ENCODE results near the gene LMX1A.

DNA sequence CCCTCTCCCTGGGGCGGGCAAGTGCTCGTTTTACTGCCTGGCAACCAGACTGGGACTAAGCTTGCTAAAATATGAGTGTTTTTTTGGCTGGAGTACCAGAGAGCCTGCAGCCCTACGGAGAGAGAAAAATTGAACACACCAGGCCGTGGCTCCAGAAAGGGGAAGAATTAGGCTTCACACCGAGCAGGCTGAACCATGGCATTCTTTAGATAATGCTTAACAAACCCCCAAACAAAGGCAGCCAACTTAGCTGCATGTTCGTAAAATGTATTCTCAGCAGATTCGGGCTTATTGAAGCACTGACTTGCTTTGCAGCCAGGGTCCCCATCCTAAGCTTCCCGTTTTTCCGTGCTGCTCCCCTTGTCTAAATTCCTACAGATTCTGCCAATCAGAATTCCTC is 76.6 kb downstream of the LMX1A start:
- TF ChIP-seq, protein P1, sequence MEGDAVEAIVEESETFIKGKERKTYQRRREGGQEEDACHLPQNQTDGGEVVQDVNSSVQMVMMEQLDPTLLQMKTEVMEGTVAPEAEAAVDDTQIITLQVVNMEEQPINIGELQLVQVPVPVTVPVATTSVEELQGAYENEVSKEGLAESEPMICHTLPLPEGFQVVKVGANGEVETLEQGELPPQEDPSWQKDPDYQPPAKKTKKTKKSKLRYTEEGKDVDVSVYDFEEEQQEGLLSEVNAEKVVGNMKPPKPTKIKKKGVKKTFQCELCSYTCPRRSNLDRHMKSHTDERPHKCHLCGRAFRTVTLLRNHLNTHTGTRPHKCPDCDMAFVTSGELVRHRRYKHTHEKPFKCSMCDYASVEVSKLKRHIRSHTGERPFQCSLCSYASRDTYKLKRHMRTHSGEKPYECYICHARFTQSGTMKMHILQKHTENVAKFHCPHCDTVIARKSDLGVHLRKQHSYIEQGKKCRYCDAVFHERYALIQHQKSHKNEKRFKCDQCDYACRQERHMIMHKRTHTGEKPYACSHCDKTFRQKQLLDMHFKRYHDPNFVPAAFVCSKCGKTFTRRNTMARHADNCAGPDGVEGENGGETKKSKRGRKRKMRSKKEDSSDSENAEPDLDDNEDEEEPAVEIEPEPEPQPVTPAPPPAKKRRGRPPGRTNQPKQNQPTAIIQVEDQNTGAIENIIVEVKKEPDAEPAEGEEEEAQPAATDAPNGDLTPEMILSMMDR (IDR thresholded peaks at IDR 0.05), result no peak
- TF ChIP-seq, protein P2, sequence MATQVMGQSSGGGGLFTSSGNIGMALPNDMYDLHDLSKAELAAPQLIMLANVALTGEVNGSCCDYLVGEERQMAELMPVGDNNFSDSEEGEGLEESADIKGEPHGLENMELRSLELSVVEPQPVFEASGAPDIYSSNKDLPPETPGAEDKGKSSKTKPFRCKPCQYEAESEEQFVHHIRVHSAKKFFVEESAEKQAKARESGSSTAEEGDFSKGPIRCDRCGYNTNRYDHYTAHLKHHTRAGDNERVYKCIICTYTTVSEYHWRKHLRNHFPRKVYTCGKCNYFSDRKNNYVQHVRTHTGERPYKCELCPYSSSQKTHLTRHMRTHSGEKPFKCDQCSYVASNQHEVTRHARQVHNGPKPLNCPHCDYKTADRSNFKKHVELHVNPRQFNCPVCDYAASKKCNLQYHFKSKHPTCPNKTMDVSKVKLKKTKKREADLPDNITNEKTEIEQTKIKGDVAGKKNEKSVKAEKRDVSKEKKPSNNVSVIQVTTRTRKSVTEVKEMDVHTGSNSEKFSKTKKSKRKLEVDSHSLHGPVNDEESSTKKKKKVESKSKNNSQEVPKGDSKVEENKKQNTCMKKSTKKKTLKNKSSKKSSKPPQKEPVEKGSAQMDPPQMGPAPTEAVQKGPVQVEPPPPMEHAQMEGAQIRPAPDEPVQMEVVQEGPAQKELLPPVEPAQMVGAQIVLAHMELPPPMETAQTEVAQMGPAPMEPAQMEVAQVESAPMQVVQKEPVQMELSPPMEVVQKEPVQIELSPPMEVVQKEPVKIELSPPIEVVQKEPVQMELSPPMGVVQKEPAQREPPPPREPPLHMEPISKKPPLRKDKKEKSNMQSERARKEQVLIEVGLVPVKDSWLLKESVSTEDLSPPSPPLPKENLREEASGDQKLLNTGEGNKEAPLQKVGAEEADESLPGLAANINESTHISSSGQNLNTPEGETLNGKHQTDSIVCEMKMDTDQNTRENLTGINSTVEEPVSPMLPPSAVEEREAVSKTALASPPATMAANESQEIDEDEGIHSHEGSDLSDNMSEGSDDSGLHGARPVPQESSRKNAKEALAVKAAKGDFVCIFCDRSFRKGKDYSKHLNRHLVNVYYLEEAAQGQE (IDR thresholded peaks at IDR 0.05; ENCODE audit: insufficient read depth in 1 of 2, low read depth in 2 of 2, low read length in 1 of 2), result no peak

Data from Panc1 (cell line).